Stimulated activated CD4-positive, alpha-beta T cell treated with anti-CD3 and anti-CD28 coated beads, Interleukin-1b, Interleukin-23, amount 100 ng/mL, for 1 hour (primary cell): Measurements from ENCODE around the gene FHIT.
"Not testable (repeated sequence)": the region's sequence is repeated elsewhere in the genome, so short reads cannot be mapped to it uniquely, and the experiment has no call there.

Experiments
- DNase-seq, 2 donors: peaks; one replicate each; pipeline ENCODE4 v3.0.0-alpha.2; 2020; ENCODE audit warnings: low read depth in 2 of 2

Gene FHIT

GRCh38 chr3:60920519-60920918 is 330.7 kb downstream of the FHIT start:
- DNase-seq: no peak

- DNase-seq: no peak
Observed at GRCh38 chr3:60919296-60919695, 332.0 kb downstream of the FHIT start.

- no peak for DNase-seq
Observed at GRCh38 chr3:60917141-60917540, 334.1 kb downstream of the FHIT start.

- DNase-seq: no peak
Observed at GRCh38 chr3:60916546-60916945, 334.7 kb downstream of the FHIT start.

- no peak for DNase-seq
Observed at GRCh38 chr3:60913474-60913873, 337.8 kb downstream of the FHIT start.

GRCh38 chr3:60912876-60913275 is 338.4 kb downstream of the FHIT start:
- no peak for DNase-seq

GRCh38 chr3:60912142-60912541 is 339.1 kb downstream of the FHIT start:
- DNase-seq: no peak

- no peak for DNase-seq
Observed at GRCh38 chr3:60909526-60909925, 341.7 kb downstream of the FHIT start.

GRCh38 chr3:60906283-60906682 is 345.0 kb downstream of the FHIT start:
- DNase-seq: no peak

- DNase-seq: no peak
Observed at GRCh38 chr3:60898321-60898720, 352.9 kb downstream of the FHIT start.

GRCh38 chr3:60893946-60894345 is 357.3 kb downstream of the FHIT start:
- no peak for DNase-seq

- no peak for DNase-seq
Observed at GRCh38 chr3:60890226-60890625, 361.0 kb downstream of the FHIT start.

- not testable (repeated sequence) for DNase-seq
Observed at GRCh38 chr3:60888952-60889351, 362.3 kb downstream of the FHIT start.

GRCh38 chr3:60887574-60887973 is 363.7 kb downstream of the FHIT start:
- DNase-seq: no peak

GRCh38 chr3:60886518-60886917 is 364.7 kb downstream of the FHIT start:
- DNase-seq: no peak

GRCh38 chr3:60884005-60884404 is 367.2 kb downstream of the FHIT start:
- DNase-seq: no peak

GRCh38 chr3:60877188-60877587 is 374.1 kb downstream of the FHIT start:
- no peak for DNase-seq

GRCh38 chr3:60870396-60870795 is 380.9 kb downstream of the FHIT start:
- DNase-seq: no peak

GRCh38 chr3:60867200-60867599 is 384.1 kb downstream of the FHIT start:
- no peak for DNase-seq

- DNase-seq: no peak
Observed at GRCh38 chr3:60856257-60857046, 394.8 kb downstream of the FHIT start.

GRCh38 chr3:60855250-60855649 is 396.0 kb downstream of the FHIT start:
- no peak for DNase-seq

GRCh38 chr3:60854791-60855190 is 396.5 kb downstream of the FHIT start:
- DNase-seq: no peak

- no peak for DNase-seq
Observed at GRCh38 chr3:60847791-60848190, 403.5 kb downstream of the FHIT start.

- DNase-seq: no peak
Observed at GRCh38 chr3:60844256-60844655, 407.0 kb downstream of the FHIT start.
